Sigmoid colon (tissue), 4 donors: ENCODE data around the gene CUEDC2.
A peak's percentile ranks its signal among the peaks of the same experiment; 100 is the strongest.

Experiments used
- EP300 ChIP-seq, 4 donors: sonication (generic); formaldehyde crosslinking; IDR thresholded peaks; one replicate each; pipeline ENCODE4 v1.6.1; 2017; ENCODE audit warnings: antibody characterized with exemption in 4 of 4
- POLR2A ChIP-seq, 2 donors: fragments of 450-650 bp; IDR thresholded peaks; one replicate each; pipeline ENCODE4 v1.6.1; 2016; ENCODE audit warnings: antibody characterized with exemption in 2 of 2, mild to moderate bottlenecking in 2 of 2, moderate library complexity in 2 of 2
- POLR2AphosphoS5 ChIP-seq, 4 donors: sonication (generic); formaldehyde crosslinking; IDR thresholded peaks; one replicate each; pipeline ENCODE4 v1.6.1; 2017; ENCODE audit warnings: antibody characterized with exemption in 4 of 4
- TF ChIP-seq, protein P1 (sequence below), 4 experiments: fragments of 450-650 bp in 3 of 4; fragments of 200-600 bp in 1 of 4; IDR thresholded peaks; one replicate each; pipeline ENCODE4 v1.5.1; 2016 to 2019; ENCODE audit warnings: antibody characterized with exemption in 4 of 4, mild to moderate bottlenecking in 3 of 4, moderate library complexity in 2 of 4

DNA sequence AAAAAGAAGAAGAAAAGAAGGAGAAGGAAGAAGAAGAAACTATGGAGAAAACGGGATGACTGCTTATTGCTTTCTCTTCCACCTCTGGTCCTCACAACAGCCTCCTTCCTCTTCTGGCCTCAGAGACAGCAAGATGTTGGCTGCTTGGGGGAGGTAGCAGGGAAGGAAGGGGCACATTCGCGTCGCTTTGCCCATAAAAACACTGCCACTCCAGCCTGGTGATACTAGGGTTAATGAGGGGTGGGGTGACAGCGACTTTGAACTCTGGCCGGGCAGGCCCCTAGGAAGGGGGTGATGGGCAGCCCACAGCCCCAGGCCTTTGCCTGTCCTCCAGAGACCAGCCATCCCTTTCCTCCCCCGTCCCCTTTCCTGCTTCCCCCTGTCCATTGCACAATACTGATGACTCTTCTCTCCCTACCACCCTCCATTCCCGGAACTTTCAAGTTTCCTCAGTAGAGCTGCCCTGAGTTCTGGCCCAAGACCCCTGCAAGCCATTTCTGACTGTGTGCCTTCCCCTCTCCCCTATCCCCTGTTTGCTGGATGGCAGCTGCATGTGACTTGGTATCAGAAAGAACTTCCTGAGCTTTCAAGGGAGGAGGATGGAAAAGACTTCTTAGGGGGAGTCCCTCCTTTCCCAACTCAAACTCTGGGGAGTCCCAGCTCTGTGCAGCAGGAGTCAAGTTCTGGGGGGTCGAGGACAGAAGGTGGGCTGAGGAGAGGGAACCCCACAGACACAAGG, 2.2 kb upstream of the CUEDC2 start:
- TF ChIP-seq POLR2A (IDR thresholded peaks at IDR 0.05): no peak
- peak in 1 of 4 donors; percentile 9 for TF ChIP-seq POLR2AphosphoS5 (IDR thresholded peaks at IDR 0.05)
- TF ChIP-seq, protein P1, sequence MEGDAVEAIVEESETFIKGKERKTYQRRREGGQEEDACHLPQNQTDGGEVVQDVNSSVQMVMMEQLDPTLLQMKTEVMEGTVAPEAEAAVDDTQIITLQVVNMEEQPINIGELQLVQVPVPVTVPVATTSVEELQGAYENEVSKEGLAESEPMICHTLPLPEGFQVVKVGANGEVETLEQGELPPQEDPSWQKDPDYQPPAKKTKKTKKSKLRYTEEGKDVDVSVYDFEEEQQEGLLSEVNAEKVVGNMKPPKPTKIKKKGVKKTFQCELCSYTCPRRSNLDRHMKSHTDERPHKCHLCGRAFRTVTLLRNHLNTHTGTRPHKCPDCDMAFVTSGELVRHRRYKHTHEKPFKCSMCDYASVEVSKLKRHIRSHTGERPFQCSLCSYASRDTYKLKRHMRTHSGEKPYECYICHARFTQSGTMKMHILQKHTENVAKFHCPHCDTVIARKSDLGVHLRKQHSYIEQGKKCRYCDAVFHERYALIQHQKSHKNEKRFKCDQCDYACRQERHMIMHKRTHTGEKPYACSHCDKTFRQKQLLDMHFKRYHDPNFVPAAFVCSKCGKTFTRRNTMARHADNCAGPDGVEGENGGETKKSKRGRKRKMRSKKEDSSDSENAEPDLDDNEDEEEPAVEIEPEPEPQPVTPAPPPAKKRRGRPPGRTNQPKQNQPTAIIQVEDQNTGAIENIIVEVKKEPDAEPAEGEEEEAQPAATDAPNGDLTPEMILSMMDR (IDR thresholded peaks at IDR 0.05): no peak
- no peak for TF ChIP-seq EP300 (IDR thresholded peaks at IDR 0.05)
